Loucy (cell line): ENCODE measurements around the gene DYRK1B.

Source experiments
- CTCF ChIP-seq: fragments of 200-600 bp; sonication (generic); conservative IDR thresholded peaks from 2 replicates; pipeline ENCODE4 v1.5.1; 2014; ENCODE audit warnings: mild to moderate bottlenecking, antibody characterized with exemption, low read length
- EZH2phosphoT487 ChIP-seq: fragments of 200-600 bp; IDR thresholded peaks from 2 replicates; pipeline ENCODE4 v1.6.1; 2018; ENCODE audit warnings: antibody characterized with exemption, mild to moderate bottlenecking, moderate library complexity, borderline replicate concordance

DNA sequence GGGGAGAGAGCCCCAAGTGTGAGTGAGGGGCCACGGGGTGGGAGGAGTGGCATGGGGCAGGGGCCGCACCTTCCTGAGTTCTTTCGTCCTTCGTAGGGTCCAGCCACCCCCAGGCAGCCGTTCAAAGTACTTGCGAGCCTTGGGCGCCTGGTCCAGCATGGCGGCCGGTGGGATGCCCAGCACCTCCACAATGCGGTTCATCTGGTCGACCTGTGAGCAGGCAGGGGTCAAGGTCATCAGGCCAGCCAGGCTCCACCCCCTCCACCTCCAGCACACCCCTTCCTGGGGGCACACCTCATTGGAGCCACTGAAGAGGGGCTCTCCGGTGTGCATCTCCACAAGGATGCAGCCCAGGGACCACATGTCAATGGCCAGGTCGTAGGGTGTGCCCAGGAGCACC, 6.7 kb downstream of the DYRK1B start:
- TF ChIP-seq CTCF (no peak), EZH2phosphoT487 (no peak)
